HEK293 (cell line): Measurements from ENCODE around the gene CFAP119.
A peak's percentile ranks its signal among the peaks of the same experiment; 100 is the strongest.

Experiments used
- CTCF ChIA-PET: fragments of 350-600 bp; formaldehyde crosslinking; extraction: SDS; loops from one replicate; lab custom pipeline; 2021; ENCODE audit warnings: antibody characterized with exemption; lab: Yijun Ruan, JAX
- POLR2A ChIA-PET: fragments of 300-600 bp; formaldehyde crosslinking; extraction: SDS; loops from one replicate; lab custom pipeline; 2020; ENCODE audit warnings: antibody characterized with exemption, inconsistent platforms; lab: Yijun Ruan, JAX
- H3K27ac ChIP-seq: fragments of 200-500 bp; sonication (Bioruptor generic); 2 replicates; pipeline ENCODE4 v1.5.1; 2014; ENCODE audit warnings: low read depth, low read length, control low read depth, inconsistent platforms; ENCODE audit errors: extremely low read depth
- H3K36me3 ChIP-seq, 2 experiments: fragments of 200-500 bp in 1 of 2; sonication (Bioruptor generic) in 1 of 2; 1 replicate in 1 of 2; 2 replicates in 1 of 2; pipeline ENCODE4 v1.5.1; 2014 to 2017; ENCODE audit warnings: inconsistent platforms in 2 of 2, low read length in 2 of 2; ENCODE audit not compliant: control insufficient read depth in 2 of 2, insufficient read depth in 1 of 2
- H3K4me1 ChIP-seq: fragments of 200-500 bp; sonication (Bioruptor generic); 2 replicates; pipeline ENCODE4 v1.5.1; 2014; ENCODE audit warnings: mild to moderate bottlenecking, low read length, inconsistent platforms; ENCODE audit not compliant: control insufficient read depth, insufficient read depth
- H3K4me3 ChIP-seq: 2 replicates; pipeline ENCODE4 v1.5.1; 2011; ENCODE audit warnings: low read depth, mild to moderate bottlenecking, control low read depth, low read length, moderate library complexity
- H3K9me3 ChIP-seq: fragments of 200-500 bp; sonication (Bioruptor generic); 2 replicates; pipeline ENCODE4 v1.5.1; 2014; ENCODE audit warnings: low read depth, low read length, inconsistent platforms; ENCODE audit not compliant: control insufficient read depth, insufficient read depth
- ELK4 ChIP-seq: IDR thresholded peaks from 2 replicates; pipeline ENCODE4 v1.6.1; 2011; ENCODE audit warnings: mild to moderate bottlenecking, low read depth, low read length, borderline replicate concordance
- GLIS1 ChIP-seq: fragments of 450-650 bp; formaldehyde crosslinking; IDR thresholded peaks from 2 replicates; pipeline ENCODE4 v1.5.1; 2016; ENCODE audit warnings: missing biosample characterization, missing genetic modification characterization
- PRDM10 ChIP-seq: fragments of 450-650 bp; formaldehyde crosslinking; IDR thresholded peaks from 2 replicates; pipeline ENCODE4 v1.5.1; 2016; ENCODE audit warnings: missing biosample characterization, missing genetic modification characterization
- TRIM28 ChIP-seq: IDR thresholded peaks from 2 replicates; pipeline ENCODE4 v1.6.1; 2011; ENCODE audit warnings: low read length, control low read depth, borderline replicate concordance
- ZBTB1 ChIP-seq: fragments of 450-650 bp; formaldehyde crosslinking; IDR thresholded peaks from 2 replicates; pipeline ENCODE4 v1.5.1; 2016; ENCODE audit warnings: missing biosample characterization, missing genetic modification characterization
- ZNF248 ChIP-seq: fragments of 450-650 bp; formaldehyde crosslinking; IDR thresholded peaks from 2 replicates; pipeline ENCODE4 v1.5.1; 2017; ENCODE audit warnings: missing biosample characterization, missing genetic modification characterization
- ZNF350 ChIP-seq: fragments of 450-650 bp; formaldehyde crosslinking; IDR thresholded peaks from 2 replicates; pipeline ENCODE4 v1.5.0; 2017; ENCODE audit warnings: missing biosample characterization, mild to moderate bottlenecking, missing genetic modification characterization
- ZNF398 ChIP-seq: fragments of 450-650 bp; formaldehyde crosslinking; IDR thresholded peaks from 2 replicates; pipeline ENCODE4 v1.5.1; 2017; ENCODE audit warnings: missing biosample characterization, missing genetic modification characterization
- ZNF513 ChIP-seq: fragments of 450-650 bp; IDR thresholded peaks from 2 replicates; pipeline ENCODE4 v1.5.1; 2018; ENCODE audit warnings: missing biosample characterization, missing genetic modification characterization
- ZNF776 ChIP-seq: fragments of 450-650 bp; formaldehyde crosslinking; IDR thresholded peaks from 2 replicates; pipeline ENCODE4 v1.5.0; 2017; ENCODE audit warnings: missing biosample characterization, missing genetic modification characterization, borderline replicate concordance

The CFAP119 gene

GRCh38 chr16:30720694-30721093 is 41.2 kb downstream of the CFAP119 start:
- Histone ChIP-seq H3K4me1 (no peaks in the 10 kb centered on the region), H3K36me3 (peaks cover 74 to 97% of the 10 kb centered on the region in 2 experiments), H3K27ac (no peak overlapping the region), H3K4me3 (no peak overlapping the region), H3K9me3 (no peaks in the 10 kb centered on the region)
- CTCF ChIA-PET = no interaction called here
- TF ChIP-seq GLIS1 = peak; percentile 62
- TF ChIP-seq ZNF350 = no peak
- TF ChIP-seq ELK4 = no peak
- POLR2A ChIA-PET = interaction anchor here (1.6 kb wide), 1 partner anchor 28 kb away, joined by 5 read pairs; the partner anchor contains the start of gene PHKG2

- Histone ChIP-seq H3K4me3 (no peak overlapping the region), H3K27ac (no peak overlapping the region), H3K9me3 (no peaks in the 10 kb centered on the region), H3K4me1 (no peaks in the 10 kb centered on the region), H3K36me3 (peaks cover 74 to 97% of the 10 kb centered on the region in 2 experiments)
- CTCF ChIA-PET = interaction anchor here (0.6 kb wide), 1 partner anchor 15 kb away, joined by 3 read pairs; no protein-coding TSS in a partner anchor
- POLR2A ChIA-PET = interaction anchor here (1.0 to 1.6 kb wide), 2 partner anchors 10 to 28 kb away, joined by 3 to 5 read pairs; partner anchors contain the start of gene PHKG2
- no peak for TF ChIP-seq TRIM28
- TF ChIP-seq ZNF398 (tag by site-specific recombination) = no peak
These were observed 41.8 kb downstream of the CFAP119 start for GRCh38 chr16:30720086-30720485.

GRCh38 chr16:30715750-30716445 is 46.0 kb downstream of the CFAP119 start:
- peak; percentile 61 for TF ChIP-seq PRDM10 (tag by site-specific recombination)
- TF ChIP-seq ZBTB1 (tag by site-specific recombination) = no peak
- H3K36me3 ChIP-seq = peaks cover 82 to 93% of the 10 kb centered on the region in 2 experiments
- no peak overlapping the region for H3K27ac ChIP-seq
- CTCF ChIA-PET = interaction anchor here (0.6 to 0.9 kb wide), 2 partner anchors 21 to 306 kb away, joined by 4 read pairs; no protein-coding TSS in a partner anchor
- H3K4me1 ChIP-seq = no peaks in the 10 kb centered on the region
- no peak overlapping the region for H3K4me3 ChIP-seq
- no peaks in the 10 kb centered on the region for H3K9me3 ChIP-seq
- POLR2A ChIA-PET = interaction anchor here (0.7 kb wide), 1 partner anchor 45 kb away, joined by 3 read pairs; no protein-coding TSS in a partner anchor

- ChIA-PET POLR2A (interaction anchor here (0.5 to 3.8 kb wide), 2 partner anchors 25 to 36 kb away, joined by 3 to 14 read pairs; partner anchors contain the start of gene PHKG2), CTCF (interaction anchor here (1.1 kb wide), 1 partner anchor 11 kb away, joined by 3 read pairs; no protein-coding TSS in a partner anchor)
These were observed 50.1 kb downstream of the CFAP119 start for GRCh38 chr16:30711712-30712111.

More at GRCh38 chr16:30711712-30712111, 50.1 kb downstream of the CFAP119 start:
- H3K9me3 ChIP-seq = no peaks in the 10 kb centered on the region
- peaks cover 81 to 97% of the 10 kb centered on the region in 2 experiments for H3K36me3 ChIP-seq
- TF ChIP-seq ZNF776 (tag by site-specific recombination) (no peak), ZNF248 (tag by site-specific recombination) (no peak), ZNF513 (peak; percentile 92)
- no peak overlapping the region for H3K4me3 ChIP-seq
- no peak overlapping the region for H3K27ac ChIP-seq
- no peaks in the 10 kb centered on the region for H3K4me1 ChIP-seq
